Sigmoid colon (tissue), 7 donors: ENCODE results near the gene SLC2A4. TPM values are rescaled to one million over a fixed set of nuclear protein-coding genes. Genes with fewer than 3 reads are reported as not detected.

Experiments
- DNase-seq: peaks from one replicate; pipeline ENCODE4 v3.0.0-alpha.2; 2019
- H3K27ac ChIP-seq, 4 donors: fragments of 200-600 bp; sonication (generic); one replicate each; pipeline ENCODE4 v1.5.1; 2016 to 2019; ENCODE audit warnings: mild to moderate bottlenecking in 1 of 4
- H3K27me3 ChIP-seq, 3 donors: fragments of 200-600 bp; sonication (generic); one replicate each; pipeline ENCODE4 v1.5.1; 2019; ENCODE audit warnings: mild to moderate bottlenecking in 1 of 3
- H3K36me3 ChIP-seq, 4 donors: fragments of 200-600 bp; sonication (generic); one replicate each; pipeline ENCODE4 v1.5.1; 2016 to 2019
- H3K4me1 ChIP-seq, 4 donors: fragments of 200-600 bp; sonication (generic); one replicate each; pipeline ENCODE4 v1.5.1; 2017 to 2019
- H3K4me3 ChIP-seq, 4 donors: fragments of 200-600 bp; sonication (generic); one replicate each; pipeline ENCODE4 v1.5.1; 2017 to 2019; ENCODE audit warnings: mild to moderate bottlenecking in 2 of 4, moderate library complexity in 1 of 4
- H3K9me3 ChIP-seq, 4 donors: fragments of 200-600 bp in 3 of 4; sonication (generic) in 3 of 4; one replicate each; pipeline versions ENCODE4 v1.5.1 to v1.6.1; 2013 to 2019
- CTCF ChIP-seq, 4 experiments: fragments of 450-650 bp in 3 of 4; fragments of 200-600 bp in 1 of 4; IDR thresholded peaks; one replicate each; pipeline ENCODE4 v1.5.1; 2016 to 2019; ENCODE audit warnings: antibody characterized with exemption in 4 of 4, mild to moderate bottlenecking in 3 of 4, moderate library complexity in 2 of 4
- EP300 ChIP-seq, 4 donors: sonication (generic); formaldehyde crosslinking; IDR thresholded peaks; one replicate each; pipeline ENCODE4 v1.6.1; 2017; ENCODE audit warnings: antibody characterized with exemption in 4 of 4
- POLR2A ChIP-seq, 2 donors: fragments of 450-650 bp; IDR thresholded peaks; one replicate each; pipeline ENCODE4 v1.6.1; 2016; ENCODE audit warnings: antibody characterized with exemption in 2 of 2, mild to moderate bottlenecking in 2 of 2, moderate library complexity in 2 of 2
- POLR2AphosphoS5 ChIP-seq, 4 donors: sonication (generic); formaldehyde crosslinking; IDR thresholded peaks; one replicate each; pipeline ENCODE4 v1.6.1; 2017; ENCODE audit warnings: antibody characterized with exemption in 4 of 4
- WGBS, 2 donors: extraction: QIAGEN DNeasy Blood & Tissue Kit; methylation state at CpG; one replicate each; pipeline ENCODE4 v1.1.7; 2013; 5-methylcytosine and 5-hydroxymethylcytosine counted together
- intact Hi-C: fragments of 100-400 bp; cut with DNase I; formaldehyde crosslinking; loops from one replicate; pipeline ENCODE4 v1.15.1; 2023
- polyA plus RNA-seq, 3 donors: library from polyadenylated mRNA; stranded (reverse); fragments of 200-250 nt; gene quantifications; one replicate each; pipeline ENCODE4 v1.2.3, GENCODE V29; 2013
- total RNA-seq, 4 donors: library from RNA; depleted of rRNA; stranded (reverse); fragments of >200 nt; gene quantifications; one replicate each; pipeline ENCODE4 v1.1.0, GENCODE V29; 2016
- donor health status: healthy with polysubstance abuse.
- donor health status: Bipolar disorder and iron deficiency.
- donor health status: healthy.

The SLC2A4 gene
- total and polyA plus RNA-seq, 7 donors: 0.60 to 127 (median 72.9) TPM

GRCh38 chr17:7263801-7264078, 17.8 kb upstream of the SLC2A4 start:
- peaks cover 0 to 34% (median 25%) of the 10 kb centered on the region in 4 donors for H3K4me1 ChIP-seq
- intact Hi-C loops: loop anchor here (5.0 kb wide), 2 partner anchors 39 to 79 kb away; no protein-coding TSS in a partner anchor
- H3K9me3 ChIP-seq: no peaks in the 10 kb centered on the region
- 10 to 37% methylated on average over 4 of the region's 4 CpGs for WGBS, 2 donors
- H3K27me3 ChIP-seq: peaks cover 28 to 66% (median 55%) of the 10 kb centered on the region in 3 donors
- H3K36me3 ChIP-seq: peaks cover 0 to 12% (median 4%) of the 10 kb centered on the region in 4 donors
- DNase-seq: no peak
- TF ChIP-seq EP300 (IDR thresholded peaks at IDR 0.05) (no peak), POLR2AphosphoS5 (IDR thresholded peaks at IDR 0.05) (no peak), POLR2A (IDR thresholded peaks at IDR 0.05) (no peak)
- H3K27ac ChIP-seq: no peak overlapping the region
- H3K4me3 ChIP-seq: peak overlapping the region in 1 of 4 donors; percentile 23

GRCh38 chr17:7266784-7267183, 14.7 kb upstream of the SLC2A4 start:
- Histone ChIP-seq H3K4me3 (no peak overlapping the region), H3K27me3 (peaks cover 15 to 52% (median 39%) of the 10 kb centered on the region in 3 donors), H3K27ac (no peak overlapping the region)

GRCh38 chr17:7279448-7279847, 2.1 kb upstream of the SLC2A4 start:
- intact Hi-C loops: no loop called here
- Histone ChIP-seq H3K27ac (no peak overlapping the region), H3K4me1 (peaks cover 0 to 32% (median 25%) of the 10 kb centered on the region in 4 donors), H3K9me3 (no peaks in the 10 kb centered on the region), H3K36me3 (peaks cover 3 to 10% (median 5%) of the 10 kb centered on the region in 4 donors), H3K27me3 (no peaks in the 10 kb centered on the region), H3K4me3 (no peak overlapping the region)
- DNase-seq: no peak
- no peak for TF ChIP-seq EP300 (IDR thresholded peaks at IDR 0.05)
- no peak for TF ChIP-seq POLR2AphosphoS5 (IDR thresholded peaks at IDR 0.05)
- no peak for TF ChIP-seq CTCF (IDR thresholded peaks at IDR 0.05)
- TF ChIP-seq POLR2A (IDR thresholded peaks at IDR 0.05): no peak
- 20 to 73% methylated on average over 8 of the region's 8 CpGs for WGBS, 2 donors

More at GRCh38 chr17:7266784-7267183, 14.7 kb upstream of the SLC2A4 start:
- no peak for DNase-seq
- H3K4me1 ChIP-seq: peaks cover 0 to 18% (median 13%) of the 10 kb centered on the region in 4 donors
- TF ChIP-seq EP300 (IDR thresholded peaks at IDR 0.05) (no peak), POLR2AphosphoS5 (IDR thresholded peaks at IDR 0.05) (no peak), CTCF (IDR thresholded peaks at IDR 0.05) (no peak), POLR2A (IDR thresholded peaks at IDR 0.05) (no peak)
- H3K36me3 ChIP-seq: no peaks in the 10 kb centered on the region
- WGBS, 2 donors: 20 to 51% methylated on average over 1 of the region's 1 CpG
- intact Hi-C loops: no loop called here
- no peaks in the 10 kb centered on the region for H3K9me3 ChIP-seq

- Histone ChIP-seq H3K9me3 (no peaks in the 10 kb centered on the region), H3K4me3 (peak overlapping the region; percentile 15 to 83 (median 68)), H3K27ac (peak overlapping the region; percentile 93 to 98 (median 96)), H3K36me3 (peaks cover 15 to 21% (median 16%) of the 10 kb centered on the region in 4 donors), H3K27me3 (no peaks in the 10 kb centered on the region), H3K4me1 (peaks cover 0 to 44% (median 37%) of the 10 kb centered on the region in 4 donors)
- 0 to 1% methylated on average over 29 of the region's 29 CpGs for WGBS, 2 donors
- peak; percentile 91 for DNase-seq
- intact Hi-C loops: loop anchor here (1.0 to 2.0 kb wide), 3 partner anchors 16 to 72 kb away; partner anchors contain the start of genes ELP5 and KCTD11
- TF ChIP-seq EP300 (IDR thresholded peaks at IDR 0.05) (no peak), POLR2AphosphoS5 (IDR thresholded peaks at IDR 0.05) (peak in 2 of 4 donors; percentile 5 to 18), CTCF (IDR thresholded peaks at IDR 0.05) (peak; percentile 88 to 98 (median 94)), POLR2A (IDR thresholded peaks at IDR 0.05) (no peak)
Observed at GRCh38 chr17:7280519-7281073, 922 bp upstream of the SLC2A4 start.

- Histone ChIP-seq H3K9me3 (no peaks in the 10 kb centered on the region), H3K27me3 (no peaks in the 10 kb centered on the region), H3K36me3 (peaks cover 26 to 33% (median 27%) of the 10 kb centered on the region in 4 donors), H3K4me3 (peak overlapping the region; percentile 53 to 83 (median 68)), H3K4me1 (peaks cover 0 to 56% (median 46%) of the 10 kb centered on the region in 4 donors), H3K27ac (peak overlapping the region; percentile 93 to 98 (median 96))
- DNase-seq: peak; percentile 87
- intact Hi-C loops: loop anchor here (2.0 kb wide), 2 partner anchors 29 to 71 kb away; partner anchors contain the start of genes ELP5 and KCTD11
- no peak for TF ChIP-seq CTCF (IDR thresholded peaks at IDR 0.05)
- peak in 1 of 2 donors; percentile 35 for TF ChIP-seq POLR2A (IDR thresholded peaks at IDR 0.05)
- TF ChIP-seq POLR2AphosphoS5 (IDR thresholded peaks at IDR 0.05): peak; percentile 44 to 73 (median 71)
- TF ChIP-seq EP300 (IDR thresholded peaks at IDR 0.05): peak in 3 of 4 donors; percentile 32 to 49 (median 43)
- WGBS, 2 donors: 1 to 4% methylated on average over 43 of the region's 43 CpGs
Observed at GRCh38 chr17:7281953-7282751, 634 bp downstream of the SLC2A4 start.
